Effector memory CD4-positive, alpha-beta T cell (primary cell): Measurements from ENCODE around the gene IARS1.
A peak's percentile ranks its signal among the peaks of the same experiment; 100 is the strongest.

Experiments used
- DNase-seq, 3 donors: peaks; one replicate each; pipeline ENCODE4 v3.0.0-alpha.2; 2020
- H3K27ac ChIP-seq: 2 replicates; pipeline ENCODE4 v1.7.0; 2013; ENCODE audit warnings: mild to moderate bottlenecking, low read length, moderate library complexity; ENCODE audit not compliant: insufficient read depth, poor library complexity, severe bottlenecking
- H3K27me3 ChIP-seq: replicated peaks from 2 replicates; pipeline ENCODE4 v1.7.0; 2013; ENCODE audit warnings: mild to moderate bottlenecking, low read length; ENCODE audit not compliant: insufficient read depth, control insufficient read depth, poor library complexity, severe bottlenecking
- H3K36me3 ChIP-seq: 2 replicates; pipeline ENCODE4 v1.7.0; 2013; ENCODE audit warnings: mild to moderate bottlenecking, low read length, moderate library complexity; ENCODE audit not compliant: control insufficient read depth, insufficient read depth
- H3K4me1 ChIP-seq: 2 replicates; pipeline ENCODE4 v1.7.0; 2013; ENCODE audit warnings: low read length, mild to moderate bottlenecking; ENCODE audit not compliant: control insufficient read depth, insufficient read depth, poor library complexity, severe bottlenecking
- H3K4me3 ChIP-seq: 2 replicates; pipeline ENCODE4 v1.7.0; 2013; ENCODE audit warnings: low read length, low read depth, mild to moderate bottlenecking; ENCODE audit not compliant: insufficient read depth, poor library complexity, severe bottlenecking
- H3K9me3 ChIP-seq: 2 replicates; pipeline ENCODE4 v1.7.0; 2013; ENCODE audit warnings: mild to moderate bottlenecking, low read length, moderate library complexity; ENCODE audit not compliant: control insufficient read depth

The IARS1 gene

DNA sequence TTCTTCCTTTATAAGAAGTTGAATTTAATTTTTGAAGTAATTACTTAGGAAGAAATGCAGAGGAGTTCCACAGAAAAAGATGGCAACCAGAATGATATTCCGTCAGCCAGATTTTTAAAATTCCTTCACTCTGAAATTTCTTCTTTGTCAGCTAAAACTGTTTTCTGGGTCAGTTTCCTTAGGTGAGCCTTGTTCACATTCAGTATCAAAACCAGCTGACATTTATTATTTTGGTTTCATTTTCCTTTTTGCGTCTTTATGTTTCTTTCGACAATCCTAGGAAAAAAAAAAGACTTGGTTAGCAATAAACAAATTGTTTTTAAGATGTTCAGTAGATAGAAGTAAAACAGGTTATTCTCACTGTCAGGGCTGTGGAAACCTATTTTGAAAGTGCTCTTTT, 4.1 kb upstream of the IARS1 start:
- peaks cover 36% of the 10 kb centered on the region for H3K36me3 ChIP-seq

GRCh38 chr9:92295827-92296258, 2.3 kb upstream of the IARS1 start:
- Histone ChIP-seq H3K4me3 (no peak overlapping the region), H3K4me1 (peaks cover 27% of the 10 kb centered on the region), H3K36me3 (peaks cover 22% of the 10 kb centered on the region), H3K9me3 (no peaks in the 10 kb centered on the region), H3K27ac (no peak overlapping the region), H3K27me3 (no peaks in the 10 kb centered on the region)
- no peak for DNase-seq

More for the DNA sequence above, 4.1 kb upstream of the IARS1 start:
- no peaks in the 10 kb centered on the region for H3K27me3 ChIP-seq
- H3K27ac ChIP-seq, result peak overlapping the region; percentile 70
- H3K4me1 ChIP-seq, result peaks cover 22% of the 10 kb centered on the region
- no peak for DNase-seq
- H3K9me3 ChIP-seq, result no peaks in the 10 kb centered on the region
- H3K4me3 ChIP-seq, result peak overlapping the region; percentile 29

DNA sequence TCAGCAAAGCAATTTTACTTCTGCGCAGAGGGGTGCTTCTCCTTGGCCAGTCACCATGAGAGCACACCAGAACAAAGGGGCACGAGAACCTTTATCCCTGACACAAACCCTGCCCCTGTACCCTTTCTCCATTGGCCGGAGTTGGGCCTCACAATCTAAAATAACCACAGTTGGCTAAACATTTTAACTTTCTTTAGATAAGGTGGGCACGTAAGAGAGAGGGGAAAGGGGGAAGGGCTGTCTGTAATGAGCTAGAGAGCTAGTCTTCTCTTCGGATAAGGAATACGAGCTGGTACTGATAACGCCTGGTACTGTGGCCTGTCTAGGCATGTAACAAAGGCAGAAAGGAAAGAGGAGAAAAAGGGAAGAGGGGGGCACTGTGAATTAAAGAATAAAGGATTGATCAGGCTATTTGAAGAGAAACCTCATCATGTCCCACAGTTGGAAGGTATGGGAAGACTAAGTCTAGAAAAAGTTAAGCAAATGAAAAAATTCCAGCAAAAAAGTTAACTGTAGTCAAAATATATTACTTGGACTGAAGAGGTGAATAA, 1.8 kb upstream of the IARS1 start:
- Histone ChIP-seq H3K27ac (no peak overlapping the region), H3K4me3 (no peak overlapping the region), H3K36me3 (peaks cover 17% of the 10 kb centered on the region), H3K27me3 (no peaks in the 10 kb centered on the region), H3K9me3 (no peaks in the 10 kb centered on the region), H3K4me1 (peaks cover 27% of the 10 kb centered on the region)
- no peak for DNase-seq

DNA sequence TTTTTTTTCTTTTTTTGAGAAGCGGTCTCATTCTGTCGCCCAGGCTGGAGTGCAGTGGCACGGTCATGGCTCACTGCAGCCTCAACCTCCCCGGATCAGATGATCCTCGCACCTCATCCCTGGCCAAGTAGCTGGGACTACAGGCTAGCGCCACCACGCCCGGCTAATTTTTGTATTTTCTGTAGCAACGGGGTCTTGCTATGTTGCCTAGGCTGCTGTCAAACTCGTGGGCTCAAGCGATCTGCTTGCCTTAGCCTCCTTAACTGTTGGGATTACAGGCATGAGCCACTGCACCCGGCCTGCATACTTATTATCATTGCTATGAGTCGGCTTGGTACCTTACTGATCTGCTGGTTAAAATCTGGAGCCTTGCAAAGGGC, 790 bp upstream of the IARS1 start:
- peaks cover 7% of the 10 kb centered on the region for H3K36me3 ChIP-seq
- H3K4me1 ChIP-seq, result peaks cover 27% of the 10 kb centered on the region
- no peaks in the 10 kb centered on the region for H3K27me3 ChIP-seq
- H3K9me3 ChIP-seq, result no peaks in the 10 kb centered on the region
- H3K27ac ChIP-seq, result peak overlapping the region; percentile 66
- no peak for DNase-seq
- peak overlapping the region; percentile 93 for H3K4me3 ChIP-seq

DNA sequence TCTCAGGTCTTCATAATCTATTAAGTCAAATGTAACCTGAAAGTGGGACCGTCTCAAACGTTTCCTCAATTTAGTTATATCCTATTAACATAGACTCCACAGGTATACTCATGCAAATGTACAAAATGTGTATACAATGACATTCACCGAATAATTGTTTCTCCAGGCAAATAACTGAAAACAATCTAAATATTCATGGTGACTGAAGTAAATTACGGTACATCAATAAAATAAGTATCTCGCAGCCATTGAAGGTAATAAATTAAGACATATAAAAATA, 482 bp downstream of the IARS1 start:
- H3K9me3 ChIP-seq, result no peaks in the 10 kb centered on the region
- peak overlapping the region; percentile 93 for H3K4me3 ChIP-seq
- H3K27me3 ChIP-seq, result no peaks in the 10 kb centered on the region
- H3K36me3 ChIP-seq, result peaks cover 11% of the 10 kb centered on the region
- H3K27ac ChIP-seq, result peak overlapping the region; percentile 72
- no peak for DNase-seq
- H3K4me1 ChIP-seq, result peaks cover 26% of the 10 kb centered on the region

DNA sequence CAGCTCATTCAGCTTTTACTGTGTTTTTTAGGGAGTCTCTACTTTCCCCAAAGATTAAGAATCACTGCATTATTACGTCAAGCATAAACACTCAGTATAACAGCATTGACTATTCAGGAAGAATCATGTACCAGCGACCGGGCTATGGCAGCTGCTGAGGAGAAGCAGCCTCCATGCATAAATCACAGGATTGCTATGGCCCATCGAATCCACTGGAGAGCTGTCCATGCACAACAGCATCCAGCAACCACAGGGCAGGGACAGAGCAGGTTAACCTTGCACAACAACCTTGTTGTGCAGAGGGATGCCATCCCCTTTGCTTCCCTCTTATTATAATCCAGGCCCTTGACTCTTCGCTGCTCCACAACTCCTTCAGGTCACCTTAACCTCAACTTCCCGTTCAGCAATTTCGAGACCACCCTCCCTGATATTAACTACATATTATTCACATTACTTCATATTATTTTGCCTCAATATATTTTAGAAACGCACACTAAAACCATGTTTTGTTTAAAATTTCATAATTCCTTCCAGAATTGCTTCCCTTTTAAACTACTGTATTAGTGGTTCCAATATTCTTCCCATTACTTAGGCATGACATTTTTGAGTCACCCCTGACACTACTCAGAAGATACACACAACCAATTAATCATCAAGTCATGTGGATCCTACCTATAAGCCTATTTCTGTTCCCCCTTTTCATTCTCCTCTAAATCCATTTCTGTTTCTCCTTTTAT, 991 bp downstream of the IARS1 start:
- H3K27ac ChIP-seq, result peak overlapping the region; percentile 72
- H3K4me1 ChIP-seq, result peaks cover 21% of the 10 kb centered on the region
- H3K4me3 ChIP-seq, result peak overlapping the region; percentile 93
- no peaks in the 10 kb centered on the region for H3K27me3 ChIP-seq
- no peak for DNase-seq
- peaks cover 8% of the 10 kb centered on the region for H3K36me3 ChIP-seq
- H3K9me3 ChIP-seq, result no peaks in the 10 kb centered on the region

- H3K4me1 ChIP-seq, result peaks cover 20% of the 10 kb centered on the region
- H3K27ac ChIP-seq, result no peak overlapping the region
- DNase-seq, result no peak
- H3K27me3 ChIP-seq, result no peaks in the 10 kb centered on the region
- H3K4me3 ChIP-seq, result no peak overlapping the region
- peaks cover 14% of the 10 kb centered on the region for H3K36me3 ChIP-seq
- no peaks in the 10 kb centered on the region for H3K9me3 ChIP-seq
Observed at GRCh38 chr9:92291577-92291976, 1.9 kb downstream of the IARS1 start.

GRCh38 chr9:92290785-92291429, 2.6 kb downstream of the IARS1 start:
- Histone ChIP-seq H3K36me3 (peaks cover 14% of the 10 kb centered on the region), H3K9me3 (no peaks in the 10 kb centered on the region), H3K27me3 (no peaks in the 10 kb centered on the region), H3K4me1 (peaks cover 20% of the 10 kb centered on the region), H3K27ac (no peak overlapping the region), H3K4me3 (no peak overlapping the region)
- DNase-seq, result no peak

DNA sequence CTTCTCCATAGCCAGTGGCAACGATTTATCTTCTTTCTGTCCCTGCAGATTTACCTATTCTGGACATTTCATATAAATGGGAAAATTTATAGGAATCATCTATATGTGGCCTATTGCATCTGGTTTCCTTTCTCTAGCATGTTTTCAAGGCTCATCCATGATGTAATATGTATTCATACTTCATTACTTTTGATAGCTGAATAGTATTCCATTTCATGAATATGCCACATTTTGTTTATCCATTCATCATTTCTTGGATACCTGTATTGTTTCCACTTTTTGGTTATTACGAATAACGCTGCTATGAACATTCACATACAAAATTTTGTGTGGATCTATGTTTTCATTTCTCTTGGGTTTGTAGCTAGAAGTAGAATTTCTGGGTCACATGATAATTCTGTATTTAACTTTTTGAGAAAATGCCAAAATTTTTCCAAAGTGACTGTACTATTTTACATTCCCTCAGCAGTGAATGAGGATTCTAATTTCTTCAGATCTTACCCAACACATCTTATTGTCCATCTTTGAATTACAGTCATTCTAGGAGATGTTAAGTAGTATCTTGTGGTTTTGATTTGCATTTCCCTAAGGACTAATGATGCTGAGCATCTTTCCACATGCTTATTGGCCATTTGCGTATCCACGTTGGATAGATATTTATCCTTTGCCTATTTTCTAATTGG, 3.6 kb downstream of the IARS1 start:
- Histone ChIP-seq H3K36me3 (peaks cover 21% of the 10 kb centered on the region), H3K9me3 (no peaks in the 10 kb centered on the region), H3K27ac (no peak overlapping the region), H3K27me3 (no peaks in the 10 kb centered on the region), H3K4me1 (peaks cover 19% of the 10 kb centered on the region), H3K4me3 (no peak overlapping the region)
- no peak for DNase-seq

- H3K36me3 ChIP-seq, result peaks cover 69% of the 10 kb centered on the region
- no peaks in the 10 kb centered on the region for H3K27me3 ChIP-seq
- no peak overlapping the region for H3K27ac ChIP-seq
- no peak for DNase-seq
- peaks cover 6% of the 10 kb centered on the region for H3K4me1 ChIP-seq
- no peaks in the 10 kb centered on the region for H3K9me3 ChIP-seq
- H3K4me3 ChIP-seq, result no peak overlapping the region
Observed at GRCh38 chr9:92279302-92279701, 14.2 kb downstream of the IARS1 start.
